Smooth muscle cell (in vitro differentiated cells): ENCODE data around the gene EPN2. TPM values are rescaled to one million over a fixed set of nuclear protein-coding genes. Genes with fewer than 3 reads are reported as not detected.

Source experiments
- DNase-seq: peaks from one replicate; lab custom pipeline; 2025; ENCODE audit not compliant: unreplicated experiment; lab: John Stamatoyannopoulos, UW
- H2AFZ ChIP-seq: fragments of 200-600 bp; sonication (generic); 2 replicates; pipeline ENCODE4 v1.6.0; 2016; ENCODE audit warnings: antibody characterized with exemption, low read depth, mild to moderate bottlenecking
- H3F3A ChIP-seq: fragments of 200-600 bp; sonication (generic); 2 replicates; pipeline ENCODE4 v1.6.0; 2017; ENCODE audit warnings: antibody characterized with exemption, low read depth
- H3K27ac ChIP-seq: fragments of 200-600 bp; sonication (generic); 2 replicates; pipeline ENCODE4 v1.5.1; 2016; ENCODE audit warnings: low read depth, mild to moderate bottlenecking
- H3K27me3 ChIP-seq: fragments of 200-600 bp; sonication (generic); 2 replicates; pipeline ENCODE4 v1.6.1; 2016; ENCODE audit warnings: low read depth, mild to moderate bottlenecking
- H3K36me3 ChIP-seq: fragments of 200-600 bp; sonication (generic); 2 replicates; pipeline ENCODE4 v1.5.1; 2016; ENCODE audit warnings: low read depth
- H3K4me1 ChIP-seq: fragments of 200-600 bp; sonication (generic); 2 replicates; pipeline ENCODE4 v1.5.1; 2016; ENCODE audit warnings: low read depth
- H3K4me2 ChIP-seq: fragments of 200-600 bp; sonication (generic); 2 replicates; pipeline ENCODE4 v1.6.0; 2016; ENCODE audit warnings: mild to moderate bottlenecking
- H3K4me3 ChIP-seq: fragments of 200-600 bp; sonication (generic); 2 replicates; pipeline ENCODE4 v1.5.1; 2016; ENCODE audit warnings: mild to moderate bottlenecking
- H3K79me2 ChIP-seq: fragments of 200-600 bp; sonication (generic); 2 replicates; pipeline ENCODE4 v1.6.0; 2016; ENCODE audit warnings: low read depth, mild to moderate bottlenecking
- H3K9ac ChIP-seq: fragments of 200-600 bp; sonication (generic); 2 replicates; pipeline ENCODE4 v1.6.0; 2016; ENCODE audit warnings: low read depth
- H3K9me3 ChIP-seq: fragments of 200-600 bp; sonication (generic); replicated peaks from 2 replicates; pipeline ENCODE4 v1.5.1; 2016; ENCODE audit warnings: low read depth
- H4K20me1 ChIP-seq: fragments of 200-600 bp; sonication (generic); 2 replicates; pipeline ENCODE4 v1.6.0; 2016; ENCODE audit warnings: low read depth
- CTCF ChIP-seq: fragments of 200-600 bp; sonication (generic); IDR thresholded peaks from 2 replicates; pipeline ENCODE4 v1.5.1; 2017; ENCODE audit warnings: borderline replicate concordance, mild to moderate bottlenecking, antibody characterized with exemption; ENCODE audit not compliant: insufficient read depth, poor library complexity, severe bottlenecking
- WGBS: methylation state at CpG from one replicate; pipeline ENCODE4 v1.1.7; 2016; ENCODE audit warnings: low lambda C conversion rate; 5-methylcytosine and 5-hydroxymethylcytosine counted together
- polyA plus RNA-seq: library from polyadenylated mRNA; unstranded; fragments of >200 nt; fragmentation: Nextera tagmentation; extraction: Ambion mirVana; gene quantifications from 2 replicates; pipeline ENCODE4 v1.2.1, GENCODE V29; 2016
- total RNA-seq: library from RNA; depleted of rRNA; stranded (reverse); fragments of >200 nt; gene quantifications from 2 replicates; pipeline ENCODE4 v1.2.3, GENCODE V29; 2014

EPN2 gene
- total and polyA plus RNA-seq, 2 experiments from 2014 or later: 27.6 to 46.7 TPM

GRCh38 chr17:19315104-19315503 lies 77.9 kb downstream of the EPN2 start:
- Histone ChIP-seq H3K27me3 (no peaks in the 10 kb centered on the region), H3K36me3 (no peaks in the 10 kb centered on the region), H3F3A (no peaks in the 10 kb centered on the region), H3K4me3 (no peak overlapping the region), H3K9me3 (no peaks in the 10 kb centered on the region), H3K79me2 (no peaks in the 10 kb centered on the region), H3K4me2 (no peak overlapping the region), H4K20me1 (peaks cover 21% of the 10 kb centered on the region), H2AFZ (no peak overlapping the region), H3K9ac (no peak overlapping the region), H3K27ac (peak overlapping the region; percentile 30), H3K4me1 (peaks cover 9% of the 10 kb centered on the region)
- DNase-seq: no peak
- 100% methylated on average over 4 of the region's 4 CpGs for WGBS
- no peak for TF ChIP-seq CTCF

- Histone ChIP-seq H3F3A (no peaks in the 10 kb centered on the region), H3K36me3 (no peaks in the 10 kb centered on the region), H3K4me3 (no peak overlapping the region), H4K20me1 (peaks cover 15% of the 10 kb centered on the region), H3K79me2 (no peaks in the 10 kb centered on the region), H2AFZ (no peak overlapping the region), H3K9me3 (no peaks in the 10 kb centered on the region), H3K9ac (no peak overlapping the region), H3K27me3 (no peaks in the 10 kb centered on the region), H3K4me2 (no peak overlapping the region), H3K4me1 (peaks cover 9% of the 10 kb centered on the region), H3K27ac (peak overlapping the region; percentile 50)
- DNase-seq: no peak
- 68% methylated on average over 3 of the region's 3 CpGs for whole genome bisulfite sequencing
- TF ChIP-seq CTCF: no peak
Observed at GRCh38 chr17:19316761-19317358, 79.7 kb downstream of the EPN2 start.

GRCh38 chr17:19317359-19318095 lies 80.4 kb downstream of the EPN2 start:
- Histone ChIP-seq H3K27ac (no peak overlapping the region), H3K36me3 (no peaks in the 10 kb centered on the region), H3K9me3 (no peaks in the 10 kb centered on the region), H3F3A (no peaks in the 10 kb centered on the region), H3K4me1 (peaks cover 9% of the 10 kb centered on the region), H4K20me1 (peaks cover 15% of the 10 kb centered on the region), H3K27me3 (no peaks in the 10 kb centered on the region), H3K79me2 (no peaks in the 10 kb centered on the region), H2AFZ (no peak overlapping the region), H3K4me2 (no peak overlapping the region), H3K9ac (no peak overlapping the region), H3K4me3 (no peak overlapping the region)
- no peak for DNase-seq
- TF ChIP-seq CTCF: peak; percentile 34
- 52% methylated on average over 19 of the region's 19 CpGs for WGBS
